NT2/D1 (cell line): ENCODE data around the gene DBNDD2.

ENCODE experiments used
- YY1 ChIP-seq: IDR thresholded peaks from 2 replicates; pipeline ENCODE4 v1.6.1; 2011; ENCODE audit not compliant: insufficient read length, insufficient read depth
- ZNF274 ChIP-seq: IDR thresholded peaks from 2 replicates; pipeline ENCODE4 v1.6.1; 2011; ENCODE audit warnings: mild to moderate bottlenecking, low read depth, low read length

- TF ChIP-seq ZNF274 (no peak), YY1 (no peak)
Observed at GRCh38 chr20:45372646-45373352, 35.3 kb upstream of the DBNDD2 start.
